Body of pancreas (tissue), 4 donors: ENCODE data around the gene TTLL5. TPM values are rescaled to one million over a fixed set of nuclear protein-coding genes. Genes with fewer than 3 reads are reported as not detected.

Source experiments
- ATAC-seq: fragments of 150-250 bp; one replicate; pipeline ENCODE4 v1.9.1; 2016
- DNase-seq, 4 donors: peaks; one replicate each; pipeline ENCODE4 v3.0.0-alpha.2; 2019
- H3K27ac ChIP-seq, 4 donors: fragments of 200-600 bp; sonication (generic); 1 replicate in 3 of 4; 2 replicates in 1 of 4; pipeline versions ENCODE4 v1.5.1 to v1.6.1; 2016 to 2019; ENCODE audit warnings: mild to moderate bottlenecking in 1 of 4, mixed read lengths in 1 of 4, moderate library complexity in 1 of 4
- H3K27me3 ChIP-seq, 2 donors: fragments of 200-600 bp; sonication (generic); one replicate each; pipeline ENCODE4 v1.6.0; 2016; ENCODE audit warnings: mild to moderate bottlenecking in 1 of 2
- H3K36me3 ChIP-seq, 2 donors: fragments of 200-600 bp; sonication (generic); replicated peaks in 1 of 2; 2 replicates each; pipeline ENCODE4 v1.5.1; 2016; ENCODE audit warnings: low read depth in 2 of 2; ENCODE audit not compliant: insufficient read depth in 1 of 2
- H3K4me1 ChIP-seq: fragments of 200-600 bp; sonication (generic); one replicate; pipeline ENCODE4 v1.6.0; 2016
- H3K4me3 ChIP-seq, 2 donors: fragments of 200-600 bp; sonication (generic); 1 replicate in 1 of 2; 2 replicates in 1 of 2; pipeline ENCODE4 v1.5.1; 2016 to 2019
- H3K9me3 ChIP-seq, 3 donors: fragments of 200-600 bp; sonication (generic); 1 replicate in 2 of 3; 2 replicates in 1 of 3; pipeline ENCODE4 v1.5.1; 2016
- POLR2A ChIP-seq, 3 donors: fragments of 450-650 bp; IDR thresholded peaks; one replicate each; pipeline ENCODE4 v1.6.1; 2016; ENCODE audit warnings: antibody characterized with exemption in 3 of 3, mild to moderate bottlenecking in 2 of 3
- WGBS, 2 donors: methylation state at CpG; one replicate each; pipeline ENCODE4 v1.1.5; 2017; 5-methylcytosine and 5-hydroxymethylcytosine counted together
- intact Hi-C: fragments of 100-400 bp; cut with DNase I; formaldehyde crosslinking; loops from one replicate; pipeline ENCODE4 v1.15.1; 2023
- total RNA-seq, 2 donors: library from RNA; depleted of rRNA; stranded (reverse); fragments of >200 nt; gene quantifications; one replicate each; pipeline ENCODE4 v1.1.0, GENCODE V29; 2016
- TF ChIP-seq, protein P1 (sequence below), 7 experiments: fragments of 450-650 bp in 4 of 7; fragments of 200-600 bp in 3 of 7; sonication (generic) in 3 of 7; IDR thresholded peaks; one replicate each; pipeline ENCODE4 v1.5.1; 2016 to 2019; ENCODE audit warnings: antibody characterized with exemption in 7 of 7

TTLL5 gene
- total RNA-seq, 2 donors from 2014 or later: 21.0 to 21.8 TPM

DNA sequence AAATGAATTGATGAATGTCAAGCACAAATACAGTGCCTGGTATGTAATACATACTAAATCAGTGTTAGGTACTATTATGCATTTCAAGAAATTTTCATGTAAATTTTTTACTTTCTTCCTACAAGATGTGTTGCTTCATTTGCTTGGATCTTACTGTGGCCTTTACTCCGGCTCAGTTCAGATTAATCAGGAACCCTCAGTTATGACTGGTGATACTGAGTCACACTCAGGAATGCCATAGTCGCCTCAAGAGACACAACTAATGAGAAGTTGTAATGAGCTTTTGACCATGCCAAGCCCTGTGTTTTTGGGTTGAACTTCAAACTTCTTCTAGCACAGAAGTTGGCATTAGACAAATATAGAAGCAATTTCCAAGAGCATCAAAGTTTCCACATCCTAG lies 224.8 kb downstream of the TTLL5 start:
- H3K36me3 ChIP-seq: no peaks in the 10 kb centered on the region
- DNase-seq (no peak), ATAC-seq (no peak)
- 86 to 94% methylated on average over 2 of the region's 2 CpGs for WGBS, 2 donors
- intact Hi-C loops: no loop called here
- no peak overlapping the region for H3K4me3 ChIP-seq
- no peak overlapping the region for H3K27ac ChIP-seq
- H3K27me3 ChIP-seq: no peaks in the 10 kb centered on the region
- H3K4me1 ChIP-seq: no peaks in the 10 kb centered on the region
- no peaks in the 10 kb centered on the region for H3K9me3 ChIP-seq
- no peak for TF ChIP-seq POLR2A (IDR thresholded peaks at IDR 0.05)
- TF ChIP-seq, protein P1, sequence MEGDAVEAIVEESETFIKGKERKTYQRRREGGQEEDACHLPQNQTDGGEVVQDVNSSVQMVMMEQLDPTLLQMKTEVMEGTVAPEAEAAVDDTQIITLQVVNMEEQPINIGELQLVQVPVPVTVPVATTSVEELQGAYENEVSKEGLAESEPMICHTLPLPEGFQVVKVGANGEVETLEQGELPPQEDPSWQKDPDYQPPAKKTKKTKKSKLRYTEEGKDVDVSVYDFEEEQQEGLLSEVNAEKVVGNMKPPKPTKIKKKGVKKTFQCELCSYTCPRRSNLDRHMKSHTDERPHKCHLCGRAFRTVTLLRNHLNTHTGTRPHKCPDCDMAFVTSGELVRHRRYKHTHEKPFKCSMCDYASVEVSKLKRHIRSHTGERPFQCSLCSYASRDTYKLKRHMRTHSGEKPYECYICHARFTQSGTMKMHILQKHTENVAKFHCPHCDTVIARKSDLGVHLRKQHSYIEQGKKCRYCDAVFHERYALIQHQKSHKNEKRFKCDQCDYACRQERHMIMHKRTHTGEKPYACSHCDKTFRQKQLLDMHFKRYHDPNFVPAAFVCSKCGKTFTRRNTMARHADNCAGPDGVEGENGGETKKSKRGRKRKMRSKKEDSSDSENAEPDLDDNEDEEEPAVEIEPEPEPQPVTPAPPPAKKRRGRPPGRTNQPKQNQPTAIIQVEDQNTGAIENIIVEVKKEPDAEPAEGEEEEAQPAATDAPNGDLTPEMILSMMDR (IDR thresholded peaks at IDR 0.05): no peak

GRCh38 chr14:75886636-75887348 lies 225.7 kb downstream of the TTLL5 start:
- Histone ChIP-seq H3K36me3 (no peaks in the 10 kb centered on the region), H3K9me3 (no peaks in the 10 kb centered on the region), H3K27me3 (no peaks in the 10 kb centered on the region), H3K4me3 (no peak overlapping the region), H3K4me1 (no peaks in the 10 kb centered on the region), H3K27ac (no peak overlapping the region)
- DNase-seq: no peak
- no peak for ATAC-seq
- TF ChIP-seq, protein P1 (IDR thresholded peaks at IDR 0.05): no peak
- TF ChIP-seq POLR2A (IDR thresholded peaks at IDR 0.05): no peak
- intact Hi-C loops: no loop called here
- 88% methylated on average over 5 of the region's 5 CpGs for WGBS, 2 donors

- WGBS, 2 donors: 89 to 96% methylated on average over 2 of the region's 2 CpGs
- DNase-seq (no peak), ATAC-seq (no peak)
- no peaks in the 10 kb centered on the region for H3K27me3 ChIP-seq
- TF ChIP-seq, protein P1 (IDR thresholded peaks at IDR 0.05): no peak
- no peak for TF ChIP-seq POLR2A (IDR thresholded peaks at IDR 0.05)
- no peaks in the 10 kb centered on the region for H3K4me1 ChIP-seq
- intact Hi-C loops: no loop called here
- no peaks in the 10 kb centered on the region for H3K36me3 ChIP-seq
- no peaks in the 10 kb centered on the region for H3K9me3 ChIP-seq
- no peak overlapping the region for H3K4me3 ChIP-seq
- H3K27ac ChIP-seq: no peak overlapping the region
Observed at GRCh38 chr14:75888945-75889344, 227.9 kb downstream of the TTLL5 start.

GRCh38 chr14:75896341-75896740 lies 235.3 kb downstream of the TTLL5 start:
- Histone ChIP-seq H3K27me3 (no peaks in the 10 kb centered on the region), H3K4me3 (no peak overlapping the region), H3K36me3 (no peaks in the 10 kb centered on the region), H3K27ac (no peak overlapping the region), H3K9me3 (no peaks in the 10 kb centered on the region), H3K4me1 (no peaks in the 10 kb centered on the region)
- DNase-seq: no peak
- no peak for TF ChIP-seq POLR2A (IDR thresholded peaks at IDR 0.05)
- TF ChIP-seq, protein P1 (IDR thresholded peaks at IDR 0.05): no peak
- intact Hi-C loops: no loop called here
- no peak for ATAC-seq
- 81 to 84% methylated on average over 2 of the region's 2 CpGs for WGBS, 2 donors

DNA sequence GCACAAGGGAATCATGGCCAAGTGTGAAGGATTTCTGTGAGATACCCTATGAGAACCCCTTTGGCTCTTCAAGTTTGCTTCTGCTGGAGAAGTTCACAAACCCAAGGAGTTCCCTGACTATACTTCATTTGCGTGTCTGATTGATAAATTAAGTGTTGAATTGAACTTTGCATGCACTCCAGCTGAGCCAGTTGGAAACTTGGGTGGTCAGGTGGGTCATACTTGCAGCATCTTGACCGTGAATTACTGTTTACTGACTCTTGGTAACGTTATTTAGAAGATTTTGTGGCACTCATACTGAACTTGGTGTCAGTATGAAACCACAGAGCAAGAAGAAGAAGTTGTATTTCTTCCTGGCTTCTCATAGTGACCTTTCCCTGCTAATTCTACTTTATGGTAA lies 243.3 kb downstream of the TTLL5 start:
- no peak for ATAC-seq
- Histone ChIP-seq H3K36me3 (no peaks in the 10 kb centered on the region), H3K4me1 (no peaks in the 10 kb centered on the region), H3K9me3 (no peaks in the 10 kb centered on the region), H3K27me3 (no peaks in the 10 kb centered on the region), H3K27ac (no peak overlapping the region), H3K4me3 (no peak overlapping the region)
- TF ChIP-seq, protein P1 (IDR thresholded peaks at IDR 0.05): no peak
- TF ChIP-seq POLR2A (IDR thresholded peaks at IDR 0.05): no peak
- 73 to 76% methylated on average over 3 of the region's 3 CpGs for WGBS, 2 donors
- no peak for DNase-seq
- intact Hi-C loops: no loop called here
